DOHH2 (cell line): Measurements from ENCODE around the gene CEACAM21.
A peak's percentile ranks its signal among the peaks of the same experiment; 100 is the strongest.

Source experiments
- H3F3A ChIP-seq: fragments of 200-600 bp; sonication (generic), shearing (Covaris generic); 2 replicates; pipeline ENCODE4 v1.6.0; 2016; ENCODE audit warnings: antibody characterized with exemption, mild to moderate bottlenecking; ENCODE audit not compliant: control insufficient read depth, insufficient read depth
- H3K27ac ChIP-seq: fragments of 200-600 bp; sonication (generic); 2 replicates; pipeline ENCODE4 v1.5.1; 2014; ENCODE audit warnings: low read depth, mild to moderate bottlenecking, low read length, moderate library complexity
- H3K27me3 ChIP-seq: fragments of 200-600 bp; sonication (generic); 2 replicates; pipeline ENCODE4 v1.6.1; 2014; ENCODE audit warnings: mild to moderate bottlenecking, low read length, mixed read lengths; ENCODE audit not compliant: control insufficient read depth
- H3K36me3 ChIP-seq: fragments of 200-600 bp; sonication (generic); 2 replicates; pipeline ENCODE4 v1.6.1; 2014; ENCODE audit warnings: mild to moderate bottlenecking, low read length, moderate library complexity, mixed read lengths; ENCODE audit not compliant: control insufficient read depth
- H3K4me1 ChIP-seq: fragments of 200-600 bp; sonication (generic); 2 replicates; pipeline ENCODE4 v1.6.1; 2014; ENCODE audit warnings: mild to moderate bottlenecking, low read length, mixed read lengths; ENCODE audit not compliant: control insufficient read depth
- H3K4me2 ChIP-seq: fragments of 200-600 bp; sonication (generic); 2 replicates; pipeline ENCODE4 v1.6.0; 2014; ENCODE audit warnings: mild to moderate bottlenecking, low read length, moderate library complexity
- H3K4me3 ChIP-seq: fragments of 200-600 bp; sonication (generic); 2 replicates; pipeline ENCODE4 v1.5.1; 2014; ENCODE audit warnings: mild to moderate bottlenecking, low read length, mixed read lengths
- H3K79me2 ChIP-seq: fragments of 200-600 bp; sonication (generic); 2 replicates; pipeline ENCODE4 v1.6.1; 2014; ENCODE audit warnings: mild to moderate bottlenecking, low read length, mixed read lengths; ENCODE audit not compliant: control insufficient read depth
- H3K9me2 ChIP-seq: fragments of 200-600 bp; sonication (generic); replicated peaks from 2 replicates; pipeline ENCODE4 v1.6.1; 2014; ENCODE audit warnings: mild to moderate bottlenecking, low read length, mixed read lengths; ENCODE audit not compliant: control insufficient read depth
- H3K9me3 ChIP-seq: fragments of 200-600 bp; sonication (generic); 2 replicates; pipeline ENCODE4 v1.6.1; 2014; ENCODE audit warnings: antibody characterized with exemption, low read length, mixed read lengths; ENCODE audit not compliant: control insufficient read depth, insufficient read depth
- H4K20me1 ChIP-seq: fragments of 200-600 bp; sonication (generic); 2 replicates; pipeline ENCODE4 v1.6.0; 2014; ENCODE audit warnings: low read depth, mild to moderate bottlenecking, antibody characterized with exemption, low read length, moderate library complexity; ENCODE audit not compliant: control insufficient read depth, insufficient read depth
- CTCF ChIP-seq: fragments of 200-600 bp; sonication (generic); IDR thresholded peaks from one replicate; pipeline ENCODE4 v1.5.1; 2014; ENCODE audit warnings: antibody characterized with exemption, mild to moderate bottlenecking, low read depth, low read length; ENCODE audit not compliant: poor library complexity, severe bottlenecking
- EZH2phosphoT487 ChIP-seq: fragments of 200-600 bp; sonication (generic); IDR thresholded peaks from 2 replicates; pipeline ENCODE4 v1.6.1; 2017; ENCODE audit warnings: borderline replicate concordance, mild to moderate bottlenecking, antibody characterized with exemption, low read length, moderate library complexity, mixed read lengths

The CEACAM21 gene

GRCh38 chr19:41595890-41596280 lies 19.9 kb downstream of the CEACAM21 start:
- Histone ChIP-seq H3K79me2 (no peaks in the 10 kb centered on the region), H3F3A (no peaks in the 10 kb centered on the region), H3K27me3 (peaks cover 21% of the 10 kb centered on the region), H3K4me3 (no peak overlapping the region), H3K36me3 (no peaks in the 10 kb centered on the region), H3K4me1 (peaks cover 5% of the 10 kb centered on the region), H3K27ac (no peak overlapping the region), H3K9me2 (no peaks in the 10 kb centered on the region), H3K4me2 (no peak overlapping the region), H3K9me3 (no peaks in the 10 kb centered on the region), H4K20me1 (no peaks in the 10 kb centered on the region)
- TF ChIP-seq CTCF, result no peak
- TF ChIP-seq EZH2phosphoT487, result no peak

GRCh38 chr19:41597600-41598041 lies 21.7 kb downstream of the CEACAM21 start:
- Histone ChIP-seq H3K27me3 (peaks cover 21% of the 10 kb centered on the region), H3K79me2 (no peaks in the 10 kb centered on the region), H3K4me3 (no peak overlapping the region), H3K4me2 (0 out of 2 replicates have a peak overlapping the region, but pooled peaks have one; percentile 22), H4K20me1 (no peaks in the 10 kb centered on the region), H3K9me2 (no peaks in the 10 kb centered on the region), H3F3A (no peaks in the 10 kb centered on the region), H3K4me1 (peaks cover 5% of the 10 kb centered on the region), H3K36me3 (no peaks in the 10 kb centered on the region), H3K9me3 (no peaks in the 10 kb centered on the region), H3K27ac (no peak overlapping the region)
- TF ChIP-seq EZH2phosphoT487 (no peak), CTCF (peak; percentile 99)

- H3F3A ChIP-seq, result no peaks in the 10 kb centered on the region
- no peaks in the 10 kb centered on the region for H3K79me2 ChIP-seq
- H3K4me2 ChIP-seq, result no peak overlapping the region
- no peak overlapping the region for H3K27ac ChIP-seq
- no peaks in the 10 kb centered on the region for H3K9me3 ChIP-seq
- peaks cover 28% of the 10 kb centered on the region for H3K27me3 ChIP-seq
- H4K20me1 ChIP-seq, result no peaks in the 10 kb centered on the region
- no peak for TF ChIP-seq EZH2phosphoT487
- no peak for TF ChIP-seq CTCF
- no peak overlapping the region for H3K4me3 ChIP-seq
- peaks cover 5% of the 10 kb centered on the region for H3K4me1 ChIP-seq
- H3K36me3 ChIP-seq, result no peaks in the 10 kb centered on the region
- H3K9me2 ChIP-seq, result no peaks in the 10 kb centered on the region
Measured at GRCh38 chr19:41599175-41599966, 23.4 kb downstream of the CEACAM21 start.
